ENCODE results near the gene RTTN. TPM values are rescaled to one million over a fixed set of nuclear protein-coding genes. Genes with fewer than 3 reads are reported as not detected.

Gene RTTN
- total and polyA plus RNA-seq, 2 donors (not counting 3 experiments of a cell fraction or from before 2014, with no cell fraction given), result 3.1 to 17.4 TPM

- Histone ChIP-seq H3K4me1 (ENCODE audit: control insufficient read depth, extremely low read depth, insufficient read depth, low read length) (peaks cover 13% of the 10 kb centered on the region), H4K20me1 (replicated peaks; ENCODE audit: control insufficient read depth, extremely low read depth, insufficient read depth, low read length) (no peaks in the 10 kb centered on the region), H3K27me3 (ENCODE audit: control insufficient read depth in 2 of 2, insufficient read depth in 2 of 2, low read length in 2 of 2) (no peaks in the 10 kb centered on the region), H3K4me3 (replicated peaks in 1 of 3; ENCODE audit: insufficient read depth in 1 of 3, low read depth in 1 of 3, low read length in 3 of 3) (no peak overlapping the region), H3K4me2 (ENCODE audit: insufficient read depth, low read length) (no peak overlapping the region), H3K27ac (ENCODE audit: insufficient read depth, low read depth, low read length) (no peak overlapping the region), H3K9me1 (replicated peaks; ENCODE audit: control insufficient read depth, extremely low read depth, insufficient read depth, low read length) (no peaks in the 10 kb centered on the region), H3K36me3 (ENCODE audit: control insufficient read depth in 2 of 2, extremely low read depth in 1 of 2, insufficient read depth in 2 of 2, low read length in 2 of 2) (no peaks in the 10 kb centered on the region), H3K9ac (replicated peaks; ENCODE audit: extremely low read depth, insufficient read depth, low read length) (no peak overlapping the region), H3K9me3 (replicated peaks; ENCODE audit: control insufficient read depth, insufficient read depth, low read length) (no peaks in the 10 kb centered on the region), H2AFZ (ENCODE audit: low read depth, low read length) (no peak overlapping the region), H3K79me2 (ENCODE audit: control insufficient read depth, insufficient read depth, low read length) (no peaks in the 10 kb centered on the region)
- BruUV-seq (replicated peaks), result no TSS peak
- CTCF ChIA-PET, result no interaction called here
- no peak for TF ChIP-seq MAX (IDR thresholded peaks at IDR 0.05; ENCODE audit: insufficient read depth, insufficient read length)
- TF ChIP-seq POLR2A (IDR thresholded peaks at IDR 0.05; ENCODE audit: low read depth, low read length), result no peak
- no peak for TF ChIP-seq POLR2AphosphoS5 (IDR thresholded peaks at IDR 0.05; ENCODE audit: insufficient read depth, low read depth, low read length)
- no peak for TF ChIP-seq FOS (IDR thresholded peaks at IDR 0.05; ENCODE audit: borderline replicate concordance, insufficient read depth, low read length)
- TF ChIP-seq MYC (IDR thresholded peaks at IDR 0.05; ENCODE audit: low read depth, low read length), result no peak
- TF ChIP-seq CTCF (IDR thresholded peaks at IDR 0.05; ENCODE audit: extremely low read depth in 1 of 2, insufficient read depth in 1 of 2, low read depth in 1 of 2, low read length in 2 of 2), result no peak
- no peak for TF ChIP-seq EZH2 (IDR thresholded peaks at IDR 0.05; ENCODE audit: borderline replicate concordance, low read depth, low read length, severe bottlenecking)
- no peak for TF ChIP-seq JUN (IDR thresholded peaks at IDR 0.05; ENCODE audit: borderline replicate concordance, insufficient read depth, insufficient read length, low read depth)
- no peak for TF ChIP-seq GATA2 (IDR thresholded peaks at IDR 0.05; ENCODE audit: insufficient read depth, insufficient read length, low read depth, low read length)
- FAIRE-seq (no peak), DNase-seq (ENCODE audit: low read depth, low spot score) (no peak)
- dilution Hi-C loops (cut with MboI; ENCODE audit: extremely low pct_ligation_motif_present, low sequenced_read_pairs), result no loop called here
- POLR2A ChIA-PET, result no interaction called here
- intact Hi-C loops (cut with micrococcal nuclease), result no loop called here
Observed at GRCh38 chr18:70046796-70047195, 158.7 kb downstream of the RTTN start.
